Stomach (tissue), 4 donors: ENCODE measurements around the gene CCN5.

Source experiments
- POLR2A ChIP-seq, 4 donors: fragments of 450-650 bp; IDR thresholded peaks; one replicate each; pipeline ENCODE4 v1.6.1; 2016; ENCODE audit warnings: antibody characterized with exemption in 4 of 4, control low read depth in 2 of 4, mild to moderate bottlenecking in 1 of 4, moderate library complexity in 1 of 4
- TF ChIP-seq, protein P1 (sequence below), 7 experiments: fragments of 450-650 bp in 4 of 7; fragments of 200-600 bp in 3 of 7; sonication (generic) in 3 of 7; IDR thresholded peaks; one replicate each; pipeline ENCODE4 v1.5.1; 2016 to 2019; ENCODE audit warnings: antibody characterized with exemption in 7 of 7, control low read depth in 2 of 7, mild to moderate bottlenecking in 1 of 7

DNA sequence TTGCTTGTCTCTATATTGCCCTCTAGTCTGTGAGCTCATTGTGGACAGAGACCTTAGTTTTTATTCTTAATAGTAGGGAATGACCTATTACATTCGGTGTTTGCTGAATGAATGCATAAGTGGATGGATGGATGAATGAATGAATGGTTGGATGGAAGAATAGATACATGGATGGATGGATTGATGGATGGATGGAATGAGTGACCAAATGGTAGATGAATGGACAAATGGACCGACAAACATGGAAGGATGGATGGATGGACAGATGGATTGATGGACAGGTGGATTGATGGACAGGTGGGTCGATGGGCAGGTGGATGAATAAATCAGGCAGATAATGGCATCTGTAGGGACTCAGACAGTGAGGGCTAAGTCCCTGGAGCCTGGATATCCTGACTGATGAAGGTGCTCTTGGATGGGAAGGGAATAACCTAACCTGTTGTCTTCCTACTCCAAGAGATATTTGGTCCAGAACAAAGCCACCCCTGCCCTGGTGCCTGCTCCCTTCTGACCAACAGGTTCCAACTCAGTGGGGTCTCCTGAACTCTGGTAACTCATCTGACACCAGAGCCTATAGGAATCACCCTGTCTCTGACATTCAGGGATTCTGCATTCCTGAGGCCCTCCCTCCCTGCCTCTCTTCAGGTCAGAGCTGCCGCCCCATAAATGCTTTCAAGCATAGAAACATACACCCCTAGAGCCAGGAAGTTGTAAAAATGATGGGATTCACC is 9.6 kb upstream of the CCN5 start:
- TF ChIP-seq, protein P1, sequence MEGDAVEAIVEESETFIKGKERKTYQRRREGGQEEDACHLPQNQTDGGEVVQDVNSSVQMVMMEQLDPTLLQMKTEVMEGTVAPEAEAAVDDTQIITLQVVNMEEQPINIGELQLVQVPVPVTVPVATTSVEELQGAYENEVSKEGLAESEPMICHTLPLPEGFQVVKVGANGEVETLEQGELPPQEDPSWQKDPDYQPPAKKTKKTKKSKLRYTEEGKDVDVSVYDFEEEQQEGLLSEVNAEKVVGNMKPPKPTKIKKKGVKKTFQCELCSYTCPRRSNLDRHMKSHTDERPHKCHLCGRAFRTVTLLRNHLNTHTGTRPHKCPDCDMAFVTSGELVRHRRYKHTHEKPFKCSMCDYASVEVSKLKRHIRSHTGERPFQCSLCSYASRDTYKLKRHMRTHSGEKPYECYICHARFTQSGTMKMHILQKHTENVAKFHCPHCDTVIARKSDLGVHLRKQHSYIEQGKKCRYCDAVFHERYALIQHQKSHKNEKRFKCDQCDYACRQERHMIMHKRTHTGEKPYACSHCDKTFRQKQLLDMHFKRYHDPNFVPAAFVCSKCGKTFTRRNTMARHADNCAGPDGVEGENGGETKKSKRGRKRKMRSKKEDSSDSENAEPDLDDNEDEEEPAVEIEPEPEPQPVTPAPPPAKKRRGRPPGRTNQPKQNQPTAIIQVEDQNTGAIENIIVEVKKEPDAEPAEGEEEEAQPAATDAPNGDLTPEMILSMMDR (IDR thresholded peaks at IDR 0.05) = no peak
- no peak for TF ChIP-seq POLR2A (IDR thresholded peaks at IDR 0.05)
